MM.1S (cell line): Measurements from ENCODE around the gene CFHR5.

Experiments used
- DNase-seq: peaks from one replicate; pipeline ENCODE4 v3.0.0-alpha.2; 2015
- H2AFZ ChIP-seq: fragments of 300-600 bp; sonication (generic); 2 replicates; pipeline ENCODE4 v1.6.0; 2016; ENCODE audit warnings: antibody characterized with exemption, low read length
- H3F3A ChIP-seq: fragments of 300-600 bp; sonication (generic); 2 replicates; pipeline ENCODE4 v1.6.1; 2016; ENCODE audit warnings: mild to moderate bottlenecking, antibody characterized with exemption, low read length, moderate library complexity, mixed read lengths; ENCODE audit not compliant: insufficient read depth
- H3K27ac ChIP-seq: fragments of 300-600 bp; sonication (generic); 2 replicates; pipeline ENCODE4 v1.5.1; 2016; ENCODE audit warnings: mild to moderate bottlenecking, low read length
- H3K27me3 ChIP-seq: fragments of 300-600 bp; sonication (generic); replicated peaks from 2 replicates; pipeline ENCODE4 v1.6.0; 2016; ENCODE audit warnings: low read length; ENCODE audit not compliant: insufficient read depth
- H3K36me3 ChIP-seq: fragments of 300-600 bp; sonication (generic); replicated peaks from 2 replicates; pipeline ENCODE4 v1.6.1; 2016; ENCODE audit warnings: mild to moderate bottlenecking, low read length, mixed read lengths; ENCODE audit not compliant: insufficient read depth
- H3K4me1 ChIP-seq: fragments of 300-600 bp; sonication (generic); 2 replicates; pipeline ENCODE4 v1.6.1; 2016; ENCODE audit warnings: low read length, mixed read lengths
- H3K4me2 ChIP-seq: fragments of 300-600 bp; sonication (generic); 2 replicates; pipeline ENCODE4 v1.6.0; 2016; ENCODE audit warnings: low read depth, low read length
- H3K4me3 ChIP-seq: fragments of 300-600 bp; sonication (generic); 2 replicates; pipeline ENCODE4 v1.5.1; 2016; ENCODE audit warnings: low read length, mixed read lengths
- H3K79me2 ChIP-seq: fragments of 300-600 bp; sonication (generic); 2 replicates; pipeline ENCODE4 v1.6.1; 2016; ENCODE audit warnings: mixed run types, low read length, mixed read lengths
- H3K9ac ChIP-seq: fragments of 300-600 bp; sonication (generic); 2 replicates; pipeline ENCODE4 v1.6.1; 2016; ENCODE audit warnings: low read length, mixed read lengths
- H3K9me2 ChIP-seq: fragments of 300-600 bp; sonication (generic); replicated peaks from 2 replicates; pipeline ENCODE4 v1.6.1; 2016; ENCODE audit warnings: mild to moderate bottlenecking, low read length, mixed read lengths; ENCODE audit not compliant: insufficient read depth
- H3K9me3 ChIP-seq: fragments of 300-600 bp; sonication (generic); replicated peaks from 2 replicates; pipeline ENCODE4 v1.6.1; 2016; ENCODE audit warnings: mild to moderate bottlenecking, low read length, mixed read lengths; ENCODE audit not compliant: insufficient read depth
- H4K20me1 ChIP-seq: fragments of 300-600 bp; sonication (generic); 2 replicates; pipeline ENCODE4 v1.6.1; 2016; ENCODE audit warnings: mild to moderate bottlenecking, low read length, moderate library complexity, mixed read lengths; ENCODE audit not compliant: insufficient read depth
- CTCF ChIP-seq: fragments of 300-600 bp; sonication (generic); IDR thresholded peaks from 2 replicates; pipeline ENCODE4 v1.5.1; 2016; ENCODE audit warnings: antibody characterized with exemption, low read length, mixed read lengths
- EZH2 ChIP-seq: fragments of 300-600 bp; sonication (generic); optimal IDR thresholded peaks from 2 replicates; pipeline ENCODE3; 2017; ENCODE audit warnings: low read depth, mild to moderate bottlenecking, antibody characterized with exemption, low read length, mixed read lengths
- EZH2phosphoT487 ChIP-seq: fragments of 300-600 bp; sonication (generic); IDR thresholded peaks from 2 replicates; pipeline ENCODE4 v1.6.1; 2018; ENCODE audit warnings: antibody characterized with exemption, low read length

The CFHR5 gene

GRCh38 chr1:196997423-196997822, 20.1 kb downstream of the CFHR5 start:
- H3K9me2 ChIP-seq: 0 out of 2 replicates have a peak, but pooled peaks cover 2% of the 10 kb centered on the region
- no peak overlapping the region for H3K27ac ChIP-seq
- no peaks in the 10 kb centered on the region for H3K4me1 ChIP-seq
- no peaks in the 10 kb centered on the region for H3F3A ChIP-seq
- no peaks in the 10 kb centered on the region for H3K79me2 ChIP-seq
- H3K9me3 ChIP-seq: no peaks in the 10 kb centered on the region
- H3K4me2 ChIP-seq: no peak overlapping the region
- TF ChIP-seq CTCF: no peak
- no peak for TF ChIP-seq EZH2
- no peak for TF ChIP-seq EZH2phosphoT487
- H3K9ac ChIP-seq: no peak overlapping the region
- DNase-seq: no peak
- H3K27me3 ChIP-seq: no peaks in the 10 kb centered on the region
- no peaks in the 10 kb centered on the region for H4K20me1 ChIP-seq
- no peak overlapping the region for H3K4me3 ChIP-seq
- H2AFZ ChIP-seq: no peak overlapping the region
- no peaks in the 10 kb centered on the region for H3K36me3 ChIP-seq

GRCh38 chr1:197001828-197002227, 24.5 kb downstream of the CFHR5 start:
- no peaks in the 10 kb centered on the region for H3K36me3 ChIP-seq
- TF ChIP-seq CTCF: no peak
- H3F3A ChIP-seq: no peaks in the 10 kb centered on the region
- H3K27me3 ChIP-seq: no peaks in the 10 kb centered on the region
- no peaks in the 10 kb centered on the region for H3K4me1 ChIP-seq
- no peak overlapping the region for H3K4me3 ChIP-seq
- no peak overlapping the region for H3K9ac ChIP-seq
- H3K9me2 ChIP-seq: 0 out of 2 replicates have a peak, but pooled peaks cover 3% of the 10 kb centered on the region
- H3K9me3 ChIP-seq: no peaks in the 10 kb centered on the region
- no peak for DNase-seq
- no peaks in the 10 kb centered on the region for H4K20me1 ChIP-seq
- H3K4me2 ChIP-seq: no peak overlapping the region
- H2AFZ ChIP-seq: no peak overlapping the region
- no peak overlapping the region for H3K27ac ChIP-seq
- H3K79me2 ChIP-seq: no peaks in the 10 kb centered on the region

- Histone ChIP-seq H3K79me2 (no peaks in the 10 kb centered on the region), H3F3A (no peaks in the 10 kb centered on the region), H2AFZ (no peak overlapping the region), H3K4me2 (no peak overlapping the region), H4K20me1 (no peaks in the 10 kb centered on the region), H3K9ac (no peak overlapping the region), H3K4me3 (no peak overlapping the region), H3K36me3 (no peaks in the 10 kb centered on the region), H3K27ac (no peak overlapping the region), H3K9me2 (0 out of 2 replicates have a peak, but pooled peaks cover 3% of the 10 kb centered on the region), H3K9me3 (no peaks in the 10 kb centered on the region), H3K4me1 (no peaks in the 10 kb centered on the region), H3K27me3 (no peaks in the 10 kb centered on the region)
- DNase-seq: no peak
- TF ChIP-seq CTCF (no peak), EZH2 (no peak), EZH2phosphoT487 (no peak)
Measured at GRCh38 chr1:197003132-197003531, 25.8 kb downstream of the CFHR5 start.

GRCh38 chr1:197008861-197009260, 31.5 kb downstream of the CFHR5 start:
- no peaks in the 10 kb centered on the region for H4K20me1 ChIP-seq
- no peaks in the 10 kb centered on the region for H3K4me1 ChIP-seq
- no peak overlapping the region for H3K4me3 ChIP-seq
- no peak overlapping the region for H3K9ac ChIP-seq
- H2AFZ ChIP-seq: no peak overlapping the region
- TF ChIP-seq EZH2: no peak
- no peak for TF ChIP-seq EZH2phosphoT487
- TF ChIP-seq CTCF: no peak
- no peak overlapping the region for H3K4me2 ChIP-seq
- no peaks in the 10 kb centered on the region for H3F3A ChIP-seq
- no peak overlapping the region for H3K27ac ChIP-seq
- no peaks in the 10 kb centered on the region for H3K9me2 ChIP-seq
- H3K79me2 ChIP-seq: no peaks in the 10 kb centered on the region
- H3K36me3 ChIP-seq: no peaks in the 10 kb centered on the region
- H3K27me3 ChIP-seq: no peaks in the 10 kb centered on the region
- no peak for DNase-seq
- H3K9me3 ChIP-seq: no peaks in the 10 kb centered on the region
